Hypothalamus (tissue), 51 donors: Measurements from ENCODE around the gene MRTFB.
"Not testable (repeated sequence)": the region's sequence is repeated elsewhere in the genome, so short reads cannot be mapped to it uniquely, and the experiment has no call there.

Source experiments
- DNase-seq, 51 donors: peaks; one replicate each; lab custom pipeline; 2025; lab: John Stamatoyannopoulos, UW

Gene MRTFB

GRCh38 chr16:14101415-14101814 lies 30.3 kb downstream of the MRTFB start:
- no peak for DNase-seq

- DNase-seq: no peak
Measured at GRCh38 chr16:14102925-14103720, 32.0 kb downstream of the MRTFB start.

GRCh38 chr16:14104066-14104465 lies 32.9 kb downstream of the MRTFB start:
- DNase-seq: no peak

GRCh38 chr16:14105760-14106375 lies 34.7 kb downstream of the MRTFB start:
- DNase-seq: no peak

- no peak for DNase-seq
Measured at GRCh38 chr16:14106457-14106856, 35.3 kb downstream of the MRTFB start.

- no peak for DNase-seq
Measured at GRCh38 chr16:14106961-14107360, 35.8 kb downstream of the MRTFB start.

- DNase-seq: no peak
Measured at GRCh38 chr16:14109077-14109775, 38.1 kb downstream of the MRTFB start.

- no peak for DNase-seq
Measured at GRCh38 chr16:14109782-14110727, 38.9 kb downstream of the MRTFB start.

- no peak for DNase-seq
Measured at GRCh38 chr16:14110728-14111251, 39.7 kb downstream of the MRTFB start.

GRCh38 chr16:14111713-14112538 lies 40.8 kb downstream of the MRTFB start:
- peak in 12 of 51 donors; percentile 1 to 30 (median 8) for DNase-seq

- DNase-seq: no peak
Measured at GRCh38 chr16:14112539-14112856, 41.4 kb downstream of the MRTFB start.

- no peak for DNase-seq
Measured at GRCh38 chr16:14113344-14113743, 42.2 kb downstream of the MRTFB start.

GRCh38 chr16:14117051-14117450 lies 45.9 kb downstream of the MRTFB start:
- no peak for DNase-seq

- no peak for DNase-seq
Measured at GRCh38 chr16:14119799-14120198, 48.7 kb downstream of the MRTFB start.

- DNase-seq: no peak
Measured at GRCh38 chr16:14120335-14120734, 49.2 kb downstream of the MRTFB start.

- no peak for DNase-seq
Measured at GRCh38 chr16:14121142-14121541, 50.0 kb downstream of the MRTFB start.

GRCh38 chr16:14121872-14122271 lies 50.8 kb downstream of the MRTFB start:
- DNase-seq: no peak

GRCh38 chr16:14122430-14122829 lies 51.3 kb downstream of the MRTFB start:
- DNase-seq: not testable (repeated sequence)

GRCh38 chr16:14125000-14125681 lies 54.0 kb downstream of the MRTFB start:
- no peak for DNase-seq
